Spleen (tissue), 7 donors: ENCODE data around the gene BICRA.
A peak's percentile ranks its signal among the peaks of the same experiment; 100 is the strongest.

Experiments used
- POLR2A ChIP-seq, 3 donors: fragments of 450-650 bp; IDR thresholded peaks; one replicate each; pipeline ENCODE4 v1.5.1; 2017; ENCODE audit warnings: antibody characterized with exemption in 3 of 3, mild to moderate bottlenecking in 1 of 3
- POLR2AphosphoS5 ChIP-seq, 3 donors: sonication (generic); formaldehyde crosslinking; IDR thresholded peaks; one replicate each; pipeline ENCODE4 v1.5.1; 2017; ENCODE audit warnings: antibody characterized with exemption in 3 of 3
- TF ChIP-seq, protein P1 (sequence below), 11 experiments: fragments of 200-600 bp in 7 of 11; fragments of 450-650 bp in 4 of 11; sonication (generic) in 4 of 11; IDR thresholded peaks in 8 of 11; conservative IDR thresholded peaks in 3 of 11; 1 replicate in 7 of 11; 2 replicates in 4 of 11; pipeline versions ENCODE4 v1.4.0 to v1.8.0; 2016 to 2021; ENCODE audit warnings: antibody characterized with exemption in 11 of 11, inconsistent platforms in 4 of 11, mild to moderate bottlenecking in 1 of 11
- donor health status: DM: no; HTN: no; CAD: no; lungs with moderate emphysema.
- donor health status: DM: no; HTN: no; CAD: no.
- donor health status: DM: no; HTN: no; CAD: no.

GRCh38 chr19:47623151-47623920, 14.4 kb downstream of the BICRA start:
- TF ChIP-seq, protein P1, sequence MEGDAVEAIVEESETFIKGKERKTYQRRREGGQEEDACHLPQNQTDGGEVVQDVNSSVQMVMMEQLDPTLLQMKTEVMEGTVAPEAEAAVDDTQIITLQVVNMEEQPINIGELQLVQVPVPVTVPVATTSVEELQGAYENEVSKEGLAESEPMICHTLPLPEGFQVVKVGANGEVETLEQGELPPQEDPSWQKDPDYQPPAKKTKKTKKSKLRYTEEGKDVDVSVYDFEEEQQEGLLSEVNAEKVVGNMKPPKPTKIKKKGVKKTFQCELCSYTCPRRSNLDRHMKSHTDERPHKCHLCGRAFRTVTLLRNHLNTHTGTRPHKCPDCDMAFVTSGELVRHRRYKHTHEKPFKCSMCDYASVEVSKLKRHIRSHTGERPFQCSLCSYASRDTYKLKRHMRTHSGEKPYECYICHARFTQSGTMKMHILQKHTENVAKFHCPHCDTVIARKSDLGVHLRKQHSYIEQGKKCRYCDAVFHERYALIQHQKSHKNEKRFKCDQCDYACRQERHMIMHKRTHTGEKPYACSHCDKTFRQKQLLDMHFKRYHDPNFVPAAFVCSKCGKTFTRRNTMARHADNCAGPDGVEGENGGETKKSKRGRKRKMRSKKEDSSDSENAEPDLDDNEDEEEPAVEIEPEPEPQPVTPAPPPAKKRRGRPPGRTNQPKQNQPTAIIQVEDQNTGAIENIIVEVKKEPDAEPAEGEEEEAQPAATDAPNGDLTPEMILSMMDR (IDR thresholded peaks at IDR 0.05 in 8 of 11, conservative IDR thresholded peaks at IDR 0.05 in 3 of 11): no peak
- TF ChIP-seq POLR2A (IDR thresholded peaks at IDR 0.05) (no peak), POLR2AphosphoS5 (IDR thresholded peaks at IDR 0.05) (peak in 1 of 3 donors; percentile 6)
